Esophagus squamous epithelium (tissue), 4 donors: ENCODE data around the gene CORIN.

Experiments
- POLR2A ChIP-seq, 4 donors: fragments of 450-650 bp; IDR thresholded peaks; one replicate each; pipeline ENCODE4 v1.6.1; 2017; ENCODE audit warnings: antibody characterized with exemption in 4 of 4, mild to moderate bottlenecking in 4 of 4, moderate library complexity in 3 of 4
- TF ChIP-seq, protein P1 (sequence below), 6 experiments: fragments of 450-650 bp in 4 of 6; fragments of 200-600 bp in 2 of 6; sonication (generic) in 2 of 6; IDR thresholded peaks; one replicate each; pipeline ENCODE4 v1.5.1; 2016 to 2019; ENCODE audit warnings: antibody characterized with exemption in 6 of 6, mild to moderate bottlenecking in 4 of 6, moderate library complexity in 4 of 6

DNA sequence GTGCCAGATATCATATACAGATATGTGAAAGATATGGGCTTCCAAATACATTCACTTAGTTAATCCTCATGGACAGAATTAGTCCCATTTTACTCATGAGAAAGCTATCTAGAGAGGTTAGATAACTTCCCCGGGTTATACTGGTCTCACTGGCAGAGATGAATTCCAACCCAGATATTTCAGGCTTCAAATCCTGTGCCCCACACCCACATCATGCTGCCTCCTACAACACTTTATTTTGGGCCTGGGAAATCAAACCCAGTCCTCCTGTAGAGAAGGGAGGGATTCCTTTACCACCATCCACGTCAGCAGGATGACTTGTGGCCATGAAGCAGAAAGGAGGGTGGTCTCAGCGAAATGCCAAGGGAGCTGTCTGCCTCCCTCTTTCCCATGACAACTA is 239.0 kb downstream of the CORIN start:
- TF ChIP-seq, protein P1, sequence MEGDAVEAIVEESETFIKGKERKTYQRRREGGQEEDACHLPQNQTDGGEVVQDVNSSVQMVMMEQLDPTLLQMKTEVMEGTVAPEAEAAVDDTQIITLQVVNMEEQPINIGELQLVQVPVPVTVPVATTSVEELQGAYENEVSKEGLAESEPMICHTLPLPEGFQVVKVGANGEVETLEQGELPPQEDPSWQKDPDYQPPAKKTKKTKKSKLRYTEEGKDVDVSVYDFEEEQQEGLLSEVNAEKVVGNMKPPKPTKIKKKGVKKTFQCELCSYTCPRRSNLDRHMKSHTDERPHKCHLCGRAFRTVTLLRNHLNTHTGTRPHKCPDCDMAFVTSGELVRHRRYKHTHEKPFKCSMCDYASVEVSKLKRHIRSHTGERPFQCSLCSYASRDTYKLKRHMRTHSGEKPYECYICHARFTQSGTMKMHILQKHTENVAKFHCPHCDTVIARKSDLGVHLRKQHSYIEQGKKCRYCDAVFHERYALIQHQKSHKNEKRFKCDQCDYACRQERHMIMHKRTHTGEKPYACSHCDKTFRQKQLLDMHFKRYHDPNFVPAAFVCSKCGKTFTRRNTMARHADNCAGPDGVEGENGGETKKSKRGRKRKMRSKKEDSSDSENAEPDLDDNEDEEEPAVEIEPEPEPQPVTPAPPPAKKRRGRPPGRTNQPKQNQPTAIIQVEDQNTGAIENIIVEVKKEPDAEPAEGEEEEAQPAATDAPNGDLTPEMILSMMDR (IDR thresholded peaks at IDR 0.05): no peak
- no peak for TF ChIP-seq POLR2A (IDR thresholded peaks at IDR 0.05)
